Measurements from ENCODE around the gene POLR1H. TPM values are rescaled to one million over a fixed set of nuclear protein-coding genes. Genes with fewer than 3 reads are reported as not detected.

POLR1H gene
- total RNA-seq, 1 experiment from 2014 or later: 33.3 TPM

DNA sequence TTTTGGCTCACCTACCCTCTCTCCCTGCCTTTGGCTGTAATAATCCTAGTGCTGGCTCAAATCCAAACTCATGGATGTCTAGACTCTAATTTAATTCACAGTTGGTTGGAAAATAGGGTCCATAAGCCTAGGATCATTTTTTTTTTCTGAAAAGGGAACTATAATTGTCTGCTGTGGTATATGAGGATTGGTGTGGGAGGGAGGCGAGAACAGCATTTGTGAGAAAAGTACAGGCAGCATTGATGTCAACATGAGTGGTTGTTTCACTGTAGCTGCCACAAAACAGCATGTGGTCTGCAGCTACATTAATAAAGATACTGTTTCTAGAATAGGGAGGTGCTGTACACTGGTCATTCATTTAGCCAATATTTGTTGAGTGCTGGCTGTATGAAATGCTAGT, 18.6 kb upstream of the POLR1H start:
- CTCF ChIA-PET: no interaction called here
- H3K79me2 ChIP-seq (ENCODE audit: low read depth): no peaks in the 10 kb centered on the region
- H3K4me2 ChIP-seq: no peak overlapping the region
- H3K27ac ChIP-seq: no peak overlapping the region
- H3K9me2 ChIP-seq (ENCODE audit: insufficient read depth): no peaks in the 10 kb centered on the region
- no peaks in the 10 kb centered on the region for H4K20me1 ChIP-seq (ENCODE audit: insufficient read depth)
- H3K9me3 ChIP-seq (ENCODE audit: insufficient read depth, low read depth): no peaks in the 10 kb centered on the region
- no peaks in the 10 kb centered on the region for H3K4me1 ChIP-seq (replicated peaks; ENCODE audit: insufficient read depth)
- intact Hi-C loops (cut with micrococcal nuclease; ENCODE audit: unreplicated experiment): no loop called here
- no peaks in the 10 kb centered on the region for H3K36me3 ChIP-seq (ENCODE audit: low read depth)
- no peak for DNase-seq
- H2AFZ ChIP-seq: no peak overlapping the region
- no peak for TF ChIP-seq EZH2 (IDR thresholded peaks at IDR 0.05; ENCODE audit: low read depth)
- no peak for TF ChIP-seq CTCF (conservative IDR thresholded peaks at IDR 0.05)
- no peaks in the 10 kb centered on the region for H3K27me3 ChIP-seq (ENCODE audit: insufficient read depth, low read depth)
- H3F3A ChIP-seq (ENCODE audit: insufficient read depth, low read depth): peaks cover 3% of the 10 kb centered on the region; the same call in 1 of the 2 replicates
- POLR2A ChIA-PET (ENCODE audit: unreplicated experiment): no interaction called here
- H3K4me3 ChIP-seq: no peak overlapping the region
- no TSS peak for BruUV-seq (replicated peaks)

DNA sequence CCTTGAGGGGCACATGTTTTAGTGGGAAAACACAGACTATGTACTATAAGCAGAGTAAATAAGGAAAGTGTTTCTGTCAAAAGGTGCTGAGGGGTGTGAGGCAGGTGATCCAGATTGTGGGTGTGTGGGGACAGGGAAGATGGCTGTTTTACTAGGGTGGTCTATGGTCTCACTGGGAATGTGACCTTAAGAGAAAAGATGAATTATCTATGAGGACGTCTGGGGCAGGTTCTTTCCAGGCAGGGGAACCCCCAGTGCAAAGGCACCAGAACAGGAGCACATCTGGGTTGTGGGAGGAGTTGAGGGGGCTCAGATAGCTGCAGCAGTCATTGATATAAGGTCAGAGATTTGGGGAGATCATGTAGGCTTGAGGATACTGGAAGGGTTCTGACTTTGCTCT, 18.2 kb upstream of the POLR1H start:
- Histone ChIP-seq H3K4me3 (no peak overlapping the region), H3K4me2 (no peak overlapping the region), H3K79me2 (ENCODE audit: low read depth) (no peaks in the 10 kb centered on the region), H3K9me2 (ENCODE audit: insufficient read depth) (no peaks in the 10 kb centered on the region), H3K27me3 (ENCODE audit: insufficient read depth, low read depth) (no peaks in the 10 kb centered on the region), H3F3A (ENCODE audit: insufficient read depth, low read depth) (peaks cover 3% of the 10 kb centered on the region; the same call in 1 of the 2 replicates), H4K20me1 (ENCODE audit: insufficient read depth) (no peaks in the 10 kb centered on the region), H3K4me1 (replicated peaks; ENCODE audit: insufficient read depth) (no peaks in the 10 kb centered on the region), H2AFZ (no peak overlapping the region), H3K36me3 (ENCODE audit: low read depth) (no peaks in the 10 kb centered on the region), H3K9me3 (ENCODE audit: insufficient read depth, low read depth) (no peaks in the 10 kb centered on the region), H3K27ac (no peak overlapping the region)
- BruUV-seq (replicated peaks): no TSS peak
- intact Hi-C loops (cut with micrococcal nuclease; ENCODE audit: unreplicated experiment): no loop called here
- CTCF ChIA-PET: no interaction called here
- TF ChIP-seq EZH2 (IDR thresholded peaks at IDR 0.05; ENCODE audit: low read depth): no peak
- no peak for TF ChIP-seq CTCF (conservative IDR thresholded peaks at IDR 0.05)
- DNase-seq: no peak
- POLR2A ChIA-PET (ENCODE audit: unreplicated experiment): no interaction called here

DNA sequence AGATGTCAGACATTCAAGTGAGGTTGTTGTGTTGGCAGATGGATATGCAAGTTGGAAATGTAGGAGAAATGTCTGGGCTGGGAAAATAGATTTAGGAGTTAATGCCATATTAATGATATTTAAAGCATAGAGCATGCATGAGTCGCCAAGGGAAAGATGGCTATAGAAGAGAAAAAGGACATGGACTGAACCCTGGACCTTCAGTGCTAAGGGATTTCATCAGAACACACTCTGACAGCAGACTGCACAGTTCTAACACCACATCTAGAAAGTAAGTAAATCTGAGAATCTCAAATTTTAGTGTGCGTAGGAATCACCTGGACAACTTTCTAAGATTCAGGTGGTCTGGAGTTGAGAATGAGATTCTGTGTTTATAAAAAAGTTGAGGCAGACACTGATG, 17.3 kb upstream of the POLR1H start:
- H3K79me2 ChIP-seq (ENCODE audit: low read depth): no peaks in the 10 kb centered on the region
- no peaks in the 10 kb centered on the region for H3K9me3 ChIP-seq (ENCODE audit: insufficient read depth, low read depth)
- H3K27ac ChIP-seq: no peak overlapping the region
- CTCF ChIA-PET: no interaction called here
- no TSS peak for BruUV-seq (replicated peaks)
- H2AFZ ChIP-seq: no peak overlapping the region
- H3K36me3 ChIP-seq (ENCODE audit: low read depth): no peaks in the 10 kb centered on the region
- H3F3A ChIP-seq (ENCODE audit: insufficient read depth, low read depth): peaks cover 3% of the 10 kb centered on the region; the same call in 1 of the 2 replicates
- H3K4me3 ChIP-seq: no peak overlapping the region
- no peaks in the 10 kb centered on the region for H3K4me1 ChIP-seq (replicated peaks; ENCODE audit: insufficient read depth)
- POLR2A ChIA-PET (ENCODE audit: unreplicated experiment): no interaction called here
- TF ChIP-seq EZH2 (IDR thresholded peaks at IDR 0.05; ENCODE audit: low read depth): no peak
- no peak for TF ChIP-seq CTCF (conservative IDR thresholded peaks at IDR 0.05)
- DNase-seq: no peak
- no peaks in the 10 kb centered on the region for H3K27me3 ChIP-seq (ENCODE audit: insufficient read depth, low read depth)
- intact Hi-C loops (cut with micrococcal nuclease; ENCODE audit: unreplicated experiment): no loop called here
- no peaks in the 10 kb centered on the region for H4K20me1 ChIP-seq (ENCODE audit: insufficient read depth)
- H3K4me2 ChIP-seq: no peak overlapping the region
- H3K9me2 ChIP-seq (ENCODE audit: insufficient read depth): no peaks in the 10 kb centered on the region

Data from PC-9 (cell line).